NCI-H1436 (cell line): ENCODE measurements around the gene RAE1.
A peak's percentile ranks its signal among the peaks of the same experiment; 100 is the strongest.
"Not testable (repeated sequence)": the region's sequence is repeated elsewhere in the genome, so short reads cannot be mapped to it uniquely, and the experiment has no call there.

Experiments
- DNase-seq: peaks from one replicate; lab custom pipeline; 2025; lab: John Stamatoyannopoulos, UW

Gene RAE1

DNA sequence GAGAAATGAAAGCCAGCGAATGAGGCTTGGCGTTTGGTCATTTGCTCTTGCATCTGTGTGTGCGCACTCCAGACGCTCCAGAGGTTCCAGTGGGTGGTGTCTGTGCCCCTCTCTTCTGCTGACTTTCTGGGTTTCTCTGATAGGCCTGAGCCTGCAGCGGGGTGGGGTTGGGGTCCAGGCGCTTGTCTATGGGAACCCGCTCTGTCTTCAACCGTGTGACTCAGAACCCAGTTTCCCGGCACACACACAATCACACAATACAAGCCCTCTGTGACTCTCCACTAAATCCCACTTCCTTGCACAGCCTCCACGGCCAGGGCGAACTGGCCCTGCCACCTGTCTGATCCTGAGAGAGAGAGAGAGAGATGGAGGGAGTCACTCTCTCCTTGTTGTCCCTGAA lies 64.7 kb downstream of the RAE1 start:
- no peak for DNase-seq

- DNase-seq = no peak
These were observed 65.4 kb downstream of the RAE1 start for GRCh38 chr20:57416296-57417022.

DNA sequence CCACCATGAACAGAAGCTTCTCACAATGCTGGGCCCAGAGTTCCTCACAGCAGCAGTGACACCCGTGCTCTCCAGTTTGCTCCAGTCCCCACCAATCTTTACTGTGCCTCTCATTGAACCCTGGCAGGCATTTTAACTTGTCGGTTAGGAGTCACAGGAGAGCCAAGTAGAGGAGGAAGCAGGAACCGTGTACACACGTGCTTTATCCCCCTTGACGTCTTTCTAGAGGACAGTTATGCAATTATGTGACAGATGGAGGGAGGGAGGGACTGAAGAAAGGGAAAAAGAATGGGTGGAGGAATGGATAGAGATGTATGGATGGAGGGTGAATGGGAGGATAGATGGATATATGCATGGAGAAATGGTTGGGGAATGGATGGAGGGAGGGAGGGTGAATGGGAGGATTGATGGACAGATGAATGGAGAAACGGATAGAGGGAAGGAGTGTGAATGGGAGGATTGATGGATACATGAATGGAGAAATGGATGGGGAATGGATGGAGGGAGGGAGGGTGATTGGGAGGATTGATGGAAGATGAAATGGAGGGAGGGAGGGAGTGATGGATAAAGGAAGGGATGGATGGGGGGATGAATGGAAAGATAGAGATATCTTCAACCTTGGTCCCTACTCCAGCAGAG lies 66.1 kb downstream of the RAE1 start:
- no peak for DNase-seq

DNA sequence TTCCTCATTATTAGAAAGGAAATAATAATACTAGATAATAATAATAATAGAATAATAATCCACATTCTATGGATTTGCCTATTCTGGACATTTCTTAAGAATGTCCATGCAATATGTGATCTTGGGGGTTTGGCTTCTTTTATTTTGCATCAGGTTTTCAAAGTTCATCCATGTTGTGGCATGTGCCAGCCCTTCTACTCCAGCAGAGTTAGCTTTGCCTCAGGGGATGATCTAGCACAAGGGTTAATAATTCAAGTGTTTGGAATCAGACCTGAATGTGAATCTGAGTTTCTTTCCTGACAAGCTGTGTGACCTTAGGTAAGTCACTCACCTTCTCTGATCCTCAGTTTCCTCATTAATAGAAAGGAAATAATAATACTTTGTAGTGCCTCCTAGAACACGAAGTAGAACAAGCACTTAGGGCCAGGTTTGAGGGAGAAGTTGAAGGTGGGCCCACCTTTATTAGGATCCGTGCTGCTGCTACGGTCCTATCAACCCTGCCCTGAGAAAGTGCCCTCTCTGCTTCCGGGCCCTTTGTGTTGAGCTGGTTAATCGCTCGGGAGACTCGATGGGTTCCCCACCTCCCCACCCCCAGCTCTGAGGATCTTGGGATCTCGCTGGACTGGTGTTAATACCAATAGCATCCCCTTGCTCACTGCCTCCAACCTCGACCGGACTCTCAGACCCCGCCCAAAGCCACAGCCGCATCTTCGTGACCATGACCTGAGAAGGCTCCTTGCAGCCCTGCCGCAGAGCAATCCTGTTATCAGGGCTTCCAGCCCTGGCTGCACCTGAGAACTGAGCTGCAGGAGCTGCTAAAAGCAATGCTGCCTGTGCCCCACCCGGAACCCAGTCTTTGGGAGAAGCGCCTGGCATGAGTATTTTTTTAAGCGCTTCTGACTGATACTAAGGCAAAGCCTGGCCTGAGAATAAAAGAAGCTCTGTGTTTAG lies 67.0 kb downstream of the RAE1 start:
- no peak for DNase-seq

GRCh38 chr20:57419479-57419878 lies 68.4 kb downstream of the RAE1 start:
- not testable (repeated sequence) for DNase-seq

DNA sequence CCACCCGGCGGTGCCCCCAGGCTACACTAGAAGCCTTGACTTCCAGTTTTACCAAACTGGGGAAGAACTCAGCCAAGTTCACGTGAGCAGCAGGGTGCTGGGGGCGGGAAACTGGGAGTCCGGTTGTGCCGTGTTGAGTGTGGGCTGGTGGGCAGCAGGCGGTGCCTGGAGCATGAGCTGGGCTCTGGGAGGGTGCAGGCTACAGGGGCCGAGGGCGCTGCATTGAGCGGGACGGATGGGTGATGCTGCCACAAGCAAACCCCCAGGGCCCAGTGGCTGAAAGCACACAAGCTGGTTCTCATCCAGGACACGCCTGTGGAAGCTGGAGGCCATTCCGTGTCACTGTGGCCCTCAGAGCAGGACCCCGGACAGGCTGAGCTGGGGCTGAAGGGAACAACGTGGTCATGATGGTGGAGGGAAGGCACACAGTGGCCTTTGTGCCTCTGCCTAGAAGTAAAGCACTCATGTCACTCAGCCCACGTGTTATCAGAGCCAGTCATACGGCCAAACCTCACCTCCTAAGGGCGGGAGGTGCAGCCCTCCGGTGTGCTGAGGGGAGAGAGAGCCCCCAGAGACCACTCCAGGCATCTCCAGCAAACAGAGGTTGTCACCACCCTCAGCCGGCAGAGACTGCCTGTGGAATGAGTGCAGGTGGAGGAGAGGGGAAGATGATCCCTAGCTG lies 69.7 kb downstream of the RAE1 start:
- DNase-seq = peak; percentile 66

GRCh38 chr20:57421253-57422220 lies 70.5 kb downstream of the RAE1 start:
- no peak for DNase-seq

- no peak for DNase-seq
These were observed 71.2 kb downstream of the RAE1 start for GRCh38 chr20:57422254-57422653.

- DNase-seq = peak; percentile 72
These were observed 74.3 kb downstream of the RAE1 start for GRCh38 chr20:57425150-57426013.

GRCh38 chr20:57426271-57426689 lies 75.2 kb downstream of the RAE1 start:
- peak; percentile 43 for DNase-seq

- no peak for DNase-seq
These were observed 75.8 kb downstream of the RAE1 start for GRCh38 chr20:57426831-57427230.

DNA sequence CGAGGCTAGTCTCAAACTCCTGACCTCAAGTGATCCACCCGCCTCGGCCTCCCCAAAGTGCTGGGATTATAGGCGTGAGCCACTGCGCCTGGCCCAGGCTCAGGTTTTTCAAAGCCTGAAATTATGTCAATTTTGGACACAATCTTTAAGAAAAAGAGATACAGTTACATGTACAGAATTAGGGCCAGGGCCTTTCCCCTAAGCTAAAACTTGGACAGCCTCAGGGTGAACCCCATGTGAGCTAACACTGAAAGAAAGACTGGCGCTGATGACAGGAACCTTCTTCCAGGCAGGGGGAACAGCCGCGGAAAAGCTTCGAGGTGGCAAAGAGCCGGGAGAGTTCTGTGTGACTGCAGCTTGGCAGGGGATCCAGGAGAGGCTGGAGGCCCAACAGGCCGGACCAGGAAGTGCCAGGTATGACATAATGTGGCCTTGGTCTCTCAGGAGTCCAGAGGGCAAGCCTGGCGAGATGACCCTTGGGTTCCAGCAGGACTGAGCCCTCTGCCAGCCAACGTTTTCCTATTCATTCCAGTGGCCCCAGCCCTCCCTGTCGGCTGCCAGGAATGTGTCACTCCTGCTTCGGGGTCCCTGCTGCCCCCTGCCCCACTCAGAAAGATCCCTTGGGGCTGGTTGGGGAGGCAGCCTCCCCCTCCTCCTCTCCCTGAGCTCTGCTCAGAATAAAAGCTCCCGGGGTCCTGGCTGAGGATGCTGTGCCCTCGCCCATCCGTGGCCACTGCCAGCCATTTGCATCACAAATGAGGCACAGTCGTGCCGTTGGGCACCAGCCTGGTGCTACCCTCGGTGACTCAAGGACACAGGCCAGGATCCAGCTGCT lies 77.5 kb downstream of the RAE1 start:
- DNase-seq = no peak
